Measurements from ENCODE around the gene EEF1A2.

EEF1A2 gene

GRCh38 chr20:63498960-63499337, at the start of gene EEF1A2:
Gene EEF1A2, minus strand, starts transcription at chr20:63499083. Its CDS starts 1,320 bp downstream, at chr20:63497763.
- TF ChIP-seq GATA2 (IDR thresholded peaks at IDR 0.05; ENCODE audit: low read depth, low read length) (no peak), GATA3 (IDR thresholded peaks at IDR 0.05; ENCODE audit: low read depth, low read length) (no peak)

DNA sequence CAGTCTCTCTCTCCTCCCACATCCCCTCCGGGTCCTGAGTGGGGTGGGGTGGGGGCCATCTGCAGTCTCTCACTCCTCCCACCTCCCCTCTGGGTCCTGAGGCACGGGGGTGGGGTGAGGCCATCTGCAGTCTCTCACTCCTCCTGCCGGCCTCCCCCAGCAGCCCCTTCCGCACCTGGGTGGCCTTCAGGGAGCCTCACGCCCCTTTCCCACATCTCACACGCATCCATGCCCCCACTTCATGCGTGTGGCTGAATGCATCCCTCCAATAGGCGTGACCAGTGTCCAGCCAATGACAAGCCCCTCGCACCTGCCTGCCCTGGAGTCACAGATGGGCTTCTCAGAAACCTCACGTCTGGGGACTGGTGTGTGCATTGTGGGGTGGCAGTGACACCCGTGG, 49.7 kb upstream of the EEF1A2 start:
- TF ChIP-seq GATA3 (IDR thresholded peaks at IDR 0.05; ENCODE audit: low read depth, low read length) = no peak
- no peak for TF ChIP-seq GATA2 (IDR thresholded peaks at IDR 0.05; ENCODE audit: low read depth, low read length)

DNA sequence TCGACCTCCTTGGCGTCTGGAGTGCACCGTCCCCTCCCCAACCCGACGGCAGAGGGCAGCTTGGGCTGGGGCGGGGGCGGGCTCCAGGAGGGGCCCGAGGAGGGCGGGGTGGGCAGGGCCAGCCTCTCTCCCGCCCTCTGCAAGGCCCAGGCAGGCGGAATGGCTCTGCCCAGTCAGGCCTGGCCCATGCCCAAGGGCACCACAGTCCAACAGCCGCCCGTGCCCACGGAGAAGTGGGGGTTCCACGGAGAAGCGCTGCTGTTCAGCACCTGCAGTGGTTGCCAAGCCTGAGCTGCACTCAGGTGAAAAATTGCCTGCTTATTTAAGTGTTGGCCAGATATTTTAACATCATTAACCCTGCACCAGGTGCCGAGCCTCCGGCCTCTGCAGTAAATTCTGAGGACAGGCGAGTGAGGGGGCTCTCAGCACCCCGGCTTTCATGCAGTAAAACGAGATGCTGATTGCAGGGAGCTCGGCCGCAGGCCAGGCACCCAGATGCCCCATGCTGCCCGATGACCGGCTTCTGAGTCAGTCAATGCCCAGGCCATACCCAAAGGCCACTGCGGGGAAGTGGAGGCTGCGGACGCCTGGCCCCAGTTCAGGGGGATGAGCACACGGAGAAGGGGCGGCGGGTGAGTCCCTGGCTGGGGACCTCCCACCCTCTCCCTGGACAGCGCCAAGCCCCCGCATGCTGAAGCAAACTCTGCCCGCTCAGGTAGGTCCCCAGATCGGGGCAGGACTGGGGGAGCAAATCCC, 49.0 kb upstream of the EEF1A2 start, which contains the start of gene SRMS:
Gene SRMS, minus strand, starts transcription at position 25 of the 756 bp plus-strand sequence. CDS start 286 bp downstream, outside the sequence.
- TF ChIP-seq GATA2 (IDR thresholded peaks at IDR 0.05; ENCODE audit: low read depth, low read length) (no peak), GATA3 (IDR thresholded peaks at IDR 0.05; ENCODE audit: low read depth, low read length) (no peak)

- TF ChIP-seq GATA2 (IDR thresholded peaks at IDR 0.05; ENCODE audit: low read depth, low read length) = no peak
Observed at GRCh38 chr20:63546956-63547724, 48.3 kb upstream of the EEF1A2 start.

GRCh38 chr20:63546256-63546955, 47.5 kb upstream of the EEF1A2 start:
- TF ChIP-seq GATA3 (IDR thresholded peaks at IDR 0.05; ENCODE audit: low read depth, low read length) (no peak), GATA2 (IDR thresholded peaks at IDR 0.05; ENCODE audit: low read depth, low read length) (no peak)

DNA sequence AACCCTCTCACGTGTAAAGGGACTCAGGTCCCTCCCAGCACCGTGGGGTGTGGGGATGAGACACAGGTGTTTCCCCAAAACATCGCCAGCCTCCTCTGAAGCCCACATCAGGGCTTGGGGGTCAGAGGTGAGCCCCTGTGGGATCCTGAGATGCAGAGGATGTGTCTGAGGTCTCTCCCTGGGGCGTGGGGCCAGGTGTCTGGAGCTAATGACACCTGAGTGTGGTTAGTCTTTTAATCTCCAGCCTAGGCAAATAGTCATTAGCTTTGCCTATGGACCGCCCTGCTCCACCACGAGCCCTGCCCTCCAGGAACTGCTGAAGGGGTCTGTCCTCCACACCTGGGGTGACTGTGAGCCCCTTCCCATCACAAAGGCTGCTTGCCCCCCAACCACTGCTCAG, 46.9 kb upstream of the EEF1A2 start:
- no peak for TF ChIP-seq GATA2 (IDR thresholded peaks at IDR 0.05; ENCODE audit: low read depth, low read length)
- TF ChIP-seq GATA3 (IDR thresholded peaks at IDR 0.05; ENCODE audit: low read depth, low read length) = no peak

DNA sequence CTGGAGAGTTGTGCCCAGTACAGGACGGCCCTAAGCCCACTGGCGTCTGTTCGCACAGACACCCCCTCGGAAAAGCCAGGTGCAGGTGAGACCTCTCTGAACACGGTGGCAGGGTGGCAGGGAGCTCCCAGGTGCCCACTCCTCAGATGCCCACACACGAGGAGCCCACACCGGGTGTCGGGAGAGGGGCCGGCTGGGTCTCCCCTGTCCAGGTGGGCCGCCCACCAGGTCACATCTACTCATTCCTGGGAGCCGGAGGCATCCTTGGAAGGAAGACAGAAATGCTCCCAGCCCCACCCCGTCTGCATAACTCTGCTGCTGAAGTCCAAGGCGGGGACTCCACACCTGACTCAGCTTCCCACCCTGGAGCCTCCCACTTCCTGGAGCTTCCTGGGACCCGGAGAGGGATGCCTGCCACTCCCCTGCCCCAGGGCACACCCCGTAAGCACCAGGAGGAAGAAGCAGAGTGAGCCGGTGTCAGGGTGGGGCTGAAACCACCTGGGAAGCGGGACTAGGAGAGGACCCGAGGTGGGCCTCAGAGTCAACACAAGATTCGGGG, 46.2 kb upstream of the EEF1A2 start:
- TF ChIP-seq GATA3 (IDR thresholded peaks at IDR 0.05; ENCODE audit: low read depth, low read length) (no peak), GATA2 (IDR thresholded peaks at IDR 0.05; ENCODE audit: low read depth, low read length) (no peak)

DNA sequence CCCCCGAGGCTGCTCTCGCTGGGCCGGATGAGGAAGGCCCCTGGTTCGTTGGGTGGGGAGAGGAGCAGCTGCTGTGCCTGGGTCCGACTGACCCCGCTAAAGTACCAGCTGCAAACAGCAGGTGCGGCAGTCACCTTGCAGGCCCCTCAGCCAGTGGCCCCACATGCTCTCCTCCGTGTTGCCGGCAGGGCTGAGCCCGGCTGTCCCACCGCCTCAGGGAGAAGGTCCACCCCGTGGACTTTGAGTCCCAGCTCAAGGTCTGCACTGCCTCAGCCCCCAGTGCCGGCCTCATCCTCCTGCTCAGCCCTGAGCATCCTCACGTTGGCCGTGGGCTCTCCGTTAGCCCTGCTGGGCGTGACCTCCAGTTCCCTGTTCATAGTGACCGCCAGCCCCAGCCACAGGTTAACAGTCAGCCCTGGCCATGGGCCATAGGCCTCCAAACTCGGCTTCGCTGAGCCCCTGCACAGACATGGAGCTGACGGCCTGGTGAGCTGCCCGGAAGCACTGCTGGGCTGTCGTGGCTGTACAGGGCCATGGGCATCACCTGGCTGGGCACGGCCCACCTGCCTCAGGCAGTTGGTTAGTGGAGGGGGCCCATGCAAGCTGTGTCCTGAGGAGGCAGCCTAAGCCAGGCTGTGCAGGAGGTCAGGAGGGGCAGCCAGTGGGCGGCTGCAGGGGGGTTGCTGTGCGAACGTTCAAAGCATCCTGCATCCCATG, 45.5 kb upstream of the EEF1A2 start:
- TF ChIP-seq GATA3 (IDR thresholded peaks at IDR 0.05; ENCODE audit: low read depth, low read length) = no peak
- TF ChIP-seq GATA2 (IDR thresholded peaks at IDR 0.05; ENCODE audit: low read depth, low read length) = no peak

GRCh38 chr20:63543733-63544132, 44.9 kb upstream of the EEF1A2 start:
- TF ChIP-seq GATA3 (IDR thresholded peaks at IDR 0.05; ENCODE audit: low read depth, low read length) = no peak
- no peak for TF ChIP-seq GATA2 (IDR thresholded peaks at IDR 0.05; ENCODE audit: low read depth, low read length)

DNA sequence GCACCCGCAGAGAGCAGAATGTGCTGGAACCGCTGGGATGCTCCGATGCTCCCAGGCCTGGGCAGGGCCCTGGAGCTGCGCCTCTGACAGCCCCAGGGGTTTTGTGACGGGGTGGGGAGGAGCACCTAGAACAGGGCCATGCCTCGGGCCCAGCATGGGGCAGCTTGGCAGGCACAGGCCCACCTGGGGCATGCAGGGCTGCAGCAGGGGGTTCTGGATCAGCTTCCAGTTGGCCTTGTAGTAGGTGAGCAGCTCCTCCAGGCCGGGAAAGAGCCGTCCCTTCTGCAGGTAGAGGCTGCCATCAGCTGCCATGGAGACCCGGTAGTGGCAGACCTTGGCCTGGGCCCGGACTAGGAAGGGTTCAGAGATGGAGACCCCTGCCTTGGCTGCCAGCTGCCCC, 44.2 kb upstream of the EEF1A2 start:
- TF ChIP-seq GATA3 (IDR thresholded peaks at IDR 0.05; ENCODE audit: low read depth, low read length) (no peak), GATA2 (IDR thresholded peaks at IDR 0.05; ENCODE audit: low read depth, low read length) (no peak)

- no peak for TF ChIP-seq GATA3 (IDR thresholded peaks at IDR 0.05; ENCODE audit: low read depth, low read length)
- no peak for TF ChIP-seq GATA2 (IDR thresholded peaks at IDR 0.05; ENCODE audit: low read depth, low read length)
Observed at GRCh38 chr20:63542696-63543095, 43.8 kb upstream of the EEF1A2 start.

DNA sequence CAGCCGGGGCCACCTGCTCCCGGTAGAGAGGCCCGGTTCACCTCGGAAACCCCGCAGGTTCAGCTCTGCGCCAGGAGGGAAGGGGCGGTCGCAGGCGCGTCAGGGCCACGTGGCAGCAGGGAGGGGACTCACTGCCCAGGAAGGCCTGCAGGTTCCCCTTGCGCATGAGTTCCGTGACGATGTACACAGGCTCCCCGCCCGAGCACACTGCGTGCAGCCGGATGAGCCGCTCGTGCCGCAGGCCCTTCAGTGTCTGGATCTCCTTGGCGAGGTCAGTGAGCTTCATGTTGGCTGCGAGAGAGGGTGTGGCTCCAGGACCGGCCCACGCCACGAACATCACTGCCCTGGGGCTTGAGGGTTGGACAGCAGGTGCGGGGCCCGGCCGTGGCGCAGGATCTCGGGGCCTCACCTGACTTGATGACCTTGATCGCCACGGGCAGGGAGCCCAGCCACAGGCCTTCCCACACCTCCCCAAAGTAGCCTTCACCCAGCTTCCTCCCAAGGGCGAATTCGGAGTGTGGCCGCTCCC, 43.2 kb upstream of the EEF1A2 start:
- TF ChIP-seq GATA3 (IDR thresholded peaks at IDR 0.05; ENCODE audit: low read depth, low read length) = no peak
- no peak for TF ChIP-seq GATA2 (IDR thresholded peaks at IDR 0.05; ENCODE audit: low read depth, low read length)

GRCh38 chr20:63541371-63541770, 42.5 kb upstream of the EEF1A2 start:
- TF ChIP-seq GATA2 (IDR thresholded peaks at IDR 0.05; ENCODE audit: low read depth, low read length) (no peak), GATA3 (IDR thresholded peaks at IDR 0.05; ENCODE audit: low read depth, low read length) (no peak)

Measured in SH-SY5Y (cell line).